ENCODE measurements around the gene NID1.

DNA sequence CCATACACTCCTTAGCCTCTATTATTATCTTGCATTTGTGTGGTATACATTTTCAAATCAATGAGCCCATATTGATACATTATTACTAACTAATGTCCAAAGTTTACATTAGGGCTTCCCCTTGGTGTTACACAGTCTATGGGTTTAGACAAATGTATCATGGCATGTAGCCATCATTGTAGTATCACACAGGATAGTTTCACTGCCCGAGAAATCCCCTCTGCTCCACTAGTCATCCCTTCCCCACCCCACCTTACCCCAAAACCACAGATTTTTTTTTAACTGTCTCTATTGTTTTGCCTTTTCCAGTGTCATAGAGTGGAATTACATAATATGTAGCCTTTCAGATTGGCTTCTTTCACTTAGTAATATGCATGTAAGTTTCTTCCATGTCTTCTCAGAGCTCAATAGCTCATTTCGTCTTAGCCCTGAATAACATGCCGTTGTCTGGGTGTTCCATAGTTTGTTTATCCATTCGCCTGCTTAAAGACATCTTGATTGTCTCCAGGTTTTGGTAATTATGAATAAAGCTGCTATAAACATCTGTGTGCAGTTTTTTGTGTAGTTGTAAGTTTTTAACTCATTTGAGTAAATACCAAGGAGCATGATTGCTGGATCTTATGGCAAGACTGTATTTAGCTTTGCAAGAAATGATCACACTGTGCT is 111.8 kb downstream of the NID1 start:
- no peak for TF ChIP-seq POLR2AphosphoS5 (IDR thresholded peaks at IDR 0.05)
- TF ChIP-seq, protein P1, sequence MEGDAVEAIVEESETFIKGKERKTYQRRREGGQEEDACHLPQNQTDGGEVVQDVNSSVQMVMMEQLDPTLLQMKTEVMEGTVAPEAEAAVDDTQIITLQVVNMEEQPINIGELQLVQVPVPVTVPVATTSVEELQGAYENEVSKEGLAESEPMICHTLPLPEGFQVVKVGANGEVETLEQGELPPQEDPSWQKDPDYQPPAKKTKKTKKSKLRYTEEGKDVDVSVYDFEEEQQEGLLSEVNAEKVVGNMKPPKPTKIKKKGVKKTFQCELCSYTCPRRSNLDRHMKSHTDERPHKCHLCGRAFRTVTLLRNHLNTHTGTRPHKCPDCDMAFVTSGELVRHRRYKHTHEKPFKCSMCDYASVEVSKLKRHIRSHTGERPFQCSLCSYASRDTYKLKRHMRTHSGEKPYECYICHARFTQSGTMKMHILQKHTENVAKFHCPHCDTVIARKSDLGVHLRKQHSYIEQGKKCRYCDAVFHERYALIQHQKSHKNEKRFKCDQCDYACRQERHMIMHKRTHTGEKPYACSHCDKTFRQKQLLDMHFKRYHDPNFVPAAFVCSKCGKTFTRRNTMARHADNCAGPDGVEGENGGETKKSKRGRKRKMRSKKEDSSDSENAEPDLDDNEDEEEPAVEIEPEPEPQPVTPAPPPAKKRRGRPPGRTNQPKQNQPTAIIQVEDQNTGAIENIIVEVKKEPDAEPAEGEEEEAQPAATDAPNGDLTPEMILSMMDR (IDR thresholded peaks at IDR 0.05), result no peak
- TF ChIP-seq POLR2A (IDR thresholded peaks at IDR 0.05), result no peak

All from gastroesophageal sphincter (tissue), 3 donors.